ENCODE results near the gene DLG2. TPM values are rescaled to one million over a fixed set of nuclear protein-coding genes. Genes with fewer than 3 reads are reported as not detected.

Gene DLG2
- total and polyA plus RNA-seq, 2 of the 8 experiments (the other 6 are each of a cell fraction or from before 2014, with no cell fraction given): 1.7 to 14.3 TPM

- Histone ChIP-seq H2AK5ac (ENCODE audit: low read depth, low read length) (no peak overlapping the region), H3K4me2 (ENCODE audit: insufficient read depth in 1 of 2, low read depth in 2 of 2, low read length in 2 of 2) (no peak overlapping the region), H3K23me2 (ENCODE audit: low read depth, low read length) (no peaks in the 10 kb centered on the region), H2BK15ac (ENCODE audit: low read length) (no peak overlapping the region), H3K4me3 (ENCODE audit: extremely low read depth in 1 of 4, insufficient read depth in 2 of 4, low read depth in 3 of 4, low read length in 4 of 4) (no peak overlapping the region), H3K36me3 (ENCODE audit: control insufficient read depth in 2 of 4, insufficient read depth in 4 of 4, low read length in 3 of 4) (no peaks in the 10 kb centered on the region), H3K23ac (ENCODE audit: insufficient read length) (no peak overlapping the region), H3K4me1 (replicated peaks in 1 of 4; ENCODE audit: control insufficient read depth in 3 of 4, insufficient read depth in 4 of 4, low read length in 3 of 4) (peaks cover 0 to 4% (median 2%) of the 10 kb centered on the region in 4 experiments; a peak in 3 of 7 replicates), H3K56ac (replicated peaks; ENCODE audit: insufficient read length, low read depth, low read length) (no peak overlapping the region), H3K14ac (ENCODE audit: insufficient read length) (no peak overlapping the region), H3K4ac (replicated peaks; ENCODE audit: insufficient read length, low read depth, low read length) (no peak overlapping the region), H2BK20ac (ENCODE audit: low read length) (no peak overlapping the region), H4K8ac (ENCODE audit: extremely low read depth, insufficient read depth, low read length) (no peak overlapping the region), H2BK120ac (replicated peaks; ENCODE audit: low read depth, low read length) (no peak overlapping the region), H2BK12ac (ENCODE audit: low read depth, low read length) (no peak overlapping the region), H4K91ac (replicated peaks; ENCODE audit: insufficient read length, low read length) (no peak overlapping the region), H3K27ac (ENCODE audit: low read depth, low read length) (no peak overlapping the region), H4K5ac (ENCODE audit: insufficient read length, low read depth, low read length) (no peak overlapping the region), H4K20me1 (replicated peaks in 1 of 2; ENCODE audit: control insufficient read depth in 1 of 2, insufficient read depth in 2 of 2, low read length in 2 of 2) (no peaks in the 10 kb centered on the region), H3K27me3 (replicated peaks in 1 of 4; ENCODE audit: control insufficient read depth in 3 of 4, extremely low read depth in 1 of 4, insufficient read depth in 3 of 4, low read length in 3 of 4) (no peaks in the 10 kb centered on the region), H3K79me2 (ENCODE audit: control insufficient read depth in 1 of 2, insufficient read depth in 2 of 2, low read length in 2 of 2) (no peaks in the 10 kb centered on the region), H3K79me1 (ENCODE audit: low read depth, low read length) (no peaks in the 10 kb centered on the region), H3K9me3 (ENCODE audit: insufficient read depth in 2 of 2, low read depth in 1 of 2, low read length in 1 of 2) (no peaks in the 10 kb centered on the region), H3K9ac (replicated peaks in 1 of 4; ENCODE audit: extremely low read depth in 1 of 4, low read depth in 3 of 4, low read length in 3 of 4) (no peak overlapping the region), H2BK5ac (ENCODE audit: low read depth, low read length) (no peak overlapping the region), H2AFZ (ENCODE audit: low read length) (no peak overlapping the region), H3K18ac (ENCODE audit: extremely low read depth, low read length) (no peak overlapping the region)
- DNase-seq (ENCODE audit: low read depth in 1 of 2, low spot score in 2 of 2) (no peak), FAIRE-seq (no peak)
- 91% methylated on average over 5 of the region's 5 CpGs; no CpG with 5 or more reads in 1 of the 2 experiments for WGBS, 2 experiments (ENCODE audit: extremely low coverage in 1 of 2, insufficient coverage in 1 of 2, insufficient read length in 1 of 2, insufficient replicate concordance in 2 of 2, low coverage in 1 of 2, low lambda C conversion rate in 2 of 2, missing lambda C conversion rate in 1 of 2)
- ChIA-PET CTCF (ENCODE audit: partially characterized antibody) (interaction anchor here (1.0 kb wide), 1 partner anchor 143 kb away, joined by 3 read pairs; no protein-coding TSS in a partner anchor), POLR2A (ENCODE audit: partially characterized antibody) (no interaction called here)
- TF ChIP-seq EZH2 (IDR thresholded peaks at IDR 0.05; ENCODE audit: low read depth, low read length, severe bottlenecking) (no peak), SIN3A (conservative IDR thresholded peaks at IDR 0.05 in 1 of 2, IDR thresholded peaks at IDR 0.05 in 1 of 2; ENCODE audit: low read depth in 1 of 2, low read length in 2 of 2) (no peak), CHD2 (IDR thresholded peaks at IDR 0.05; ENCODE audit: low read length) (no peak), TBP (IDR thresholded peaks at IDR 0.05; ENCODE audit: low read depth, low read length) (no peak), RAD21 (IDR thresholded peaks at IDR 0.05 in 1 of 2, conservative IDR thresholded peaks at IDR 0.05 in 1 of 2; ENCODE audit: low read depth in 2 of 2, low read length in 2 of 2) (no peak), JUN (IDR thresholded peaks at IDR 0.05; ENCODE audit: low read depth, low read length) (no peak), NANOG (IDR thresholded peaks at IDR 0.05; ENCODE audit: insufficient read depth, low read depth, low read length, poor library complexity, severe bottlenecking) (no peak), KDM4A (IDR thresholded peaks at IDR 0.05; ENCODE audit: low read depth, low read length, severe bottlenecking) (no peak), BRCA1 (IDR thresholded peaks at IDR 0.05; ENCODE audit: low read depth, low read length) (no peak), SAP30 (IDR thresholded peaks at IDR 0.05; ENCODE audit: insufficient read depth, insufficient replicate concordance, low read length) (no peak), RBBP5 (IDR thresholded peaks at IDR 0.05; ENCODE audit: borderline replicate concordance, low read depth, low read length) (no peak)
Measured at GRCh38 chr11:85316967-85317366, 310.2 kb downstream of the DLG2 start.
